Stimulated activated CD8-positive, alpha-beta memory T cell treated with anti-CD3 and anti-CD28 coated beads, Interleukin-4, amount 100 ng/mL, for 48 hours (primary cell): ENCODE data around the gene CTU2.

ENCODE experiments used
- DNase-seq: peaks from one replicate; pipeline ENCODE4 v3.0.0-alpha.2; 2020

CTU2 gene

DNA sequence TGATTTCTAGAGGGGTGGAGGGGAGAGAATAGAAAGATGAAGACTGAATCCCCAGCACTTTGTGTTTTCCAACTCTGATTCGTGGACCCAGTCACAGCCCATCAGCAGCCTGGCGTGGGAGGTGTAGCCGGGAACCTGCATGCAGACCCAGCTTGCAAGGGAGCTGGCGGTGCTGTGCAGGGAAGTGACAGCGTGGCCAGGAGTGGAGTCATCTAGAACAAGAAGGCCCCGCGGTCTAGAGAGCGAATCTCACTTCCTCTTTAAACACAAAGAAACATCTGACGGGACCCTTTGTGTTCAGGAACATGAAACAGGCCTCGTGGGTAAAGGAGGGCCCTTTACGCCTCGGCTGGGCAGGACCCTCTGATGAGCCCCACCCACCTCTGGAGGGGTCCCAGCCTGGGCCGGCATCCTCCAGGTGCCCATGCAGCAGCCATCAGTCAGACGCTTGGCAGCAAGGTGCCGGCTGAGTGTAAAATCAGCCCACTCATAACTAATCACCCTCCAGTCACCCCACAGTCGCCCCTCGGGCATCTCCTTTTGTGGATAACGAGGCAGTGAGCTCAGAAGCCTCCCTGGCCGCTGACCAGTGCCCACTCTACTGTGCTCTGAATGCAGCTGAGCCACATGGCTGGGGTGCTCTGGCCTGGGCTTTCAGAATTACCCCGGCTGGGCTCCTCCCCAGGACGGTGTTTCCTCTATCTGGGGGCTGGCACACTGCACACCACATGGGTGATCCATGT is 24.4 kb upstream of the CTU2 start:
- DNase-seq = peak; percentile 85

GRCh38 chr16:88684569-88685155 is 21.6 kb upstream of the CTU2 start:
- no peak for DNase-seq

- peak; percentile 85 for DNase-seq
Observed at GRCh38 chr16:88685156-88686061, 20.9 kb upstream of the CTU2 start.

DNA sequence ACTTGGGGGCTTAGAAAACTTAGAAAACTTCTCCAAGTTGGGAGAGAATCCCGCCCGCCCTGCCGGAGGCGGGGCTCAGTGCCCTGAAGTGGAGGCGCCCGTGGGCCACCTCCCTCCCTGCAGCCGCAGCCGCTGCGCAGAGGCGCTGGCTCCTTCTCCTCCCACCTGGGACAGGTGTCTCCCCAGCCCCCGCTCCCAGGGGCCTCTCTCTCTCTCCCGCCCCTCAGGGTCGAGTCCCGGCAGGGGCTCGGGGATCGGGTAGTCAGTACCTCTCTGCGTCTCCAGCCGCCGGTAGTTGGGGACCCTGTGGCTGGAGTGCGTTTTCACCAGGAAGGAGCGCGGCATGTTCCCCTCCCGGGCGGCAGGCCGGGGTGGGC is 20.3 kb upstream of the CTU2 start:
- DNase-seq = peak; percentile 58

DNA sequence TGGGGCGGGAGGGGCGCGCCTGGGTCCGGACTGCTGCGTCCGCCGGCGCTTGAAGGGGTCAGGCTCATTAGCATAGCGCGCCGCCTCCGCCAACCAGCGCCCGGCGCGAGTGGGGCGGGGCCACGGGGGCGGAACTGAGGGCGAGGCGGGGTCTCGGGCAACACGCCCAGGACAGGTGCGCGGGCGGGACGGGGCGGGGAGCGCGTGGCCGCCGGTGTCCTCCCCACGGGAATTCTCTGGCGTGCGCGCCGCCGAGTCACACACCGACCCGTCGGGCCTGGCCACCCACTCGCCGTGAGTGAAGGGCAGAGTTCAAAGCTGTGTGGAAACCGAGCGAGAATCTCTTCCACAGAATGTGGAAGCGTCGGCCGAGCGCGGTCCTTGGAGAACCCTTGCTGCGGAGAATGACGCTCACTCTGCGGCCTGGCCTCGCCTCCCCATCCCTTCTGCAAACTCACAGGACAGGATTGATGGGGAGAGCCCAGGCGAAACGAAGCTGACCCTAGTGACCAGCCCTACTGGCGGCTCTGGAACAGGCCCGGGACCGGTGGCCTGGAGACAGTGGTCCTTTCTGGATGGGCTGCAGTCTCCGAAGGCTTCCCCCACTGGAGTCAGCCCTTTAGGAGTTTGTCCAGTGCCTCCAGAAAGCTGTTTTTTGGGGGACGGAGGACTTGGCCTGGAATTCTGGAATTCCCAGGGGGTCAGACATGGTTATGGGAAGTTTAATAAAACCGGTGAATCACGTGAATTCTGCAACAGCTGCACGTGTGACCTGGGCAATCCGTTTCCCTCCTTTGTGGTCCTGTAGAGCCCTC is 19.7 kb upstream of the CTU2 start, which contains the start of gene SNAI3:
SNAI3 (minus strand) TSS at position 69 of the 815 bp plus-strand sequence. CDS start 101 bp downstream, outside the sequence.
- DNase-seq = peak; percentile 94

GRCh38 chr16:88687254-88687576 is 19.1 kb upstream of the CTU2 start:
- DNase-seq = no peak

GRCh38 chr16:88687676-88688012 is 18.7 kb upstream of the CTU2 start:
- DNase-seq = no peak

GRCh38 chr16:88688013-88688778 is 18.1 kb upstream of the CTU2 start:
- DNase-seq = no peak

DNA sequence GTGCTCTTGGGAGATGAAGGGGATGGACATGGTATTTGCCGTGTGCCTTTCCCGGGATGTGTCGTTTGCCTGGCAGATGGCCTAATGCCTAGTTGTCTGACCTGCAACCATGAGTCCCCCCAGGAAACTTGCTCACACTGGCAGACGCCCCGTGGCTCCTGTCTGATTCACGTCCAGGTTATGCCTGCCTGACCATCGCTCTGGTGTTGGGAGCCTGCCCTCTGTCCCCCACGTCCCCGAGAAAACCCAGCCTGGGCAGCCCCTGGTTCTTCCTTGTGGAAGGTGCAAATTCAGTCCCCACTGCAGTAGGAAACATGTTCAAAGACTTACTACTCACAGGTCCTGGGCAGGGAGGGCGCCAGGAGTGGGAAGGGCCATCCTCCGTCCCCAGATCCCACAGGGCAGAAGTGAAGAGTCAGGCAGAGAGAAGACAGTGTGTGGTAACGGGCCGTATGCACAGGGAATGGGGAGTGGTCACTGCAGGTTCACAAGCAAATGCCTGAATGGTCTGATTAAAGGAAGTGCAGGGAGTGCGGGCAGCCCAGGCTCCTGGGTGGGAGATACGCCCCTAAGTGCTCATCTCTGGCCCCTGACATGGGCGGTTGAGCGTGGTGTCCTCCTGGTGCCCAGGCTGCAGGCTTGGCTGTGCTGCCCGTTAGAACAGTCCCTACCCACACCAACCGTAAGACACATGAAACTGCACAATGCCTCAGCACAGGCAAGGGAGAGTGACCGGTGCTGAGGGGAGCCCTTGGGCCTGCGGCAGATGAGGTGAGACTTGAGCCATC is 15.8 kb upstream of the CTU2 start:
- DNase-seq = no peak

- DNase-seq = no peak
Observed at GRCh38 chr16:88691129-88691813, 15.0 kb upstream of the CTU2 start.

GRCh38 chr16:88691924-88692560 is 14.3 kb upstream of the CTU2 start:
- DNase-seq = peak; percentile 48

DNA sequence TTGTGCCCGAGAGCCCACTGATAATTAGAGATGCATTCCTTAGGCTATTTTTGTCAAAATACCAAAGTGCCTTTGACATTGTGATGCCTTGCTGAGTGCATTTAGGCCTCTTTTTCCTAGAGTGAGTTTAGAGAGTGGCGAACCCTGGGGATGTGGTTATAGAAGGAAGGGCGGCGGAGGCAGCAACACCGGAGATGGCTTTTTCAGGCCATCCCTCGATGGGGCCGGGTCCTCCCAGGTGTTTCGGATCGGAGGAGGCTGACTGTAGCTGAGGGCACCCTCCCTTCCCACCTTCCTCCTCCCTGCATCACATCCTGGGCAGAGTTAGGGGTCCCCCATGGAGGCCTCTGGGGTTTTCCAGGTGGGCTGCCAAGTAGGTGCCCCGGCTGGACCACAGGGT is 13.4 kb upstream of the CTU2 start:
- no peak for DNase-seq

GRCh38 chr16:88693420-88694177 is 12.7 kb upstream of the CTU2 start:
- no peak for DNase-seq

GRCh38 chr16:88694221-88695087 is 11.8 kb upstream of the CTU2 start:
- no peak for DNase-seq

GRCh38 chr16:88695218-88695617 is 11.1 kb upstream of the CTU2 start:
- no peak for DNase-seq

GRCh38 chr16:88695753-88696152 is 10.6 kb upstream of the CTU2 start:
- no peak for DNase-seq

GRCh38 chr16:88696441-88696840 is 9.9 kb upstream of the CTU2 start:
- no peak for DNase-seq

- DNase-seq = no peak
Observed at GRCh38 chr16:88697116-88697830, 9.0 kb upstream of the CTU2 start.
